H1 (cell line): ENCODE measurements around the gene NLGN4X. TPM values are rescaled to one million over a fixed set of nuclear protein-coding genes. Genes with fewer than 3 reads are reported as not detected.

Source experiments
- CBX8 ChIP-seq: fragments of 300-800, 300-1000 bp; sonication (generic); IDR thresholded peaks from 2 replicates; pipeline ENCODE4 v1.7.1; 2016; ENCODE audit warnings: low read depth, low read length, borderline replicate concordance
- CREB1 ChIP-seq: IDR thresholded peaks from 2 replicates; pipeline ENCODE4 v1.6.1; 2012; ENCODE audit warnings: inconsistent platforms
- POU5F1 ChIP-seq: IDR thresholded peaks from 2 replicates; pipeline ENCODE4 v1.6.1; 2011; ENCODE audit warnings: low read depth, mild to moderate bottlenecking, low read length, moderate library complexity
- SIRT6 ChIP-seq: IDR thresholded peaks from one replicate; pipeline ENCODE4 v1.7.1; 2012; ENCODE audit warnings: low read length, inconsistent platforms
- polyA plus RNA-seq, 7 experiments: library from polyadenylated mRNA; depleted of rRNA in 3 of 7; stranded (reverse) in 5 of 7; unstranded in 2 of 7; fragments of >200 nt in 5 of 7; fragments of 200-250 nt in 2 of 7; gene quantifications; 1 replicate in 5 of 7; 2 replicates in 1 of 7; 4 replicates in 1 of 7; pipeline versions ENCODE4 v1.2.1 to v1.2.3, GENCODE V29; 2011 to 2013; ENCODE audit warnings: missing spikeins in 2 of 7, mixed read lengths in 2 of 7
- total RNA-seq: library from RNA; stranded (reverse); fragmentation: NEBNext Ultra II Directional; extraction: Animal tissue kit (Norgen Biotek cat#: 25700); gene quantifications from 2 replicates; pipeline ENCODE4 v1.2.1, GENCODE V29; 2021
- TF ChIP-seq, protein P1 (sequence below): IDR thresholded peaks from 2 replicates; pipeline ENCODE4 v1.6.1; 2012; ENCODE audit warnings: low read length, inconsistent platforms
- TF ChIP-seq, protein P2 (sequence below): IDR thresholded peaks from 2 replicates; pipeline ENCODE4 v1.6.1; 2011; ENCODE audit warnings: low read length, improper control_type of control experiment

Gene NLGN4X
- total and polyA plus RNA-seq, 2 of the 8 experiments (the other 6 are each of a cell fraction or from before 2014, with no cell fraction given): 104 to 124 TPM

- TF ChIP-seq, protein P1, sequence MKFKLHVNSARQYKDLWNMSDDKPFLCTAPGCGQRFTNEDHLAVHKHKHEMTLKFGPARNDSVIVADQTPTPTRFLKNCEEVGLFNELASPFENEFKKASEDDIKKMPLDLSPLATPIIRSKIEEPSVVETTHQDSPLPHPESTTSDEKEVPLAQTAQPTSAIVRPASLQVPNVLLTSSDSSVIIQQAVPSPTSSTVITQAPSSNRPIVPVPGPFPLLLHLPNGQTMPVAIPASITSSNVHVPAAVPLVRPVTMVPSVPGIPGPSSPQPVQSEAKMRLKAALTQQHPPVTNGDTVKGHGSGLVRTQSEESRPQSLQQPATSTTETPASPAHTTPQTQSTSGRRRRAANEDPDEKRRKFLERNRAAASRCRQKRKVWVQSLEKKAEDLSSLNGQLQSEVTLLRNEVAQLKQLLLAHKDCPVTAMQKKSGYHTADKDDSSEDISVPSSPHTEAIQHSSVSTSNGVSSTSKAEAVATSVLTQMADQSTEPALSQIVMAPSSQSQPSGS: no peak
- no peak for TF ChIP-seq POU5F1
- no peak for TF ChIP-seq CREB1
- TF ChIP-seq, protein P2, sequence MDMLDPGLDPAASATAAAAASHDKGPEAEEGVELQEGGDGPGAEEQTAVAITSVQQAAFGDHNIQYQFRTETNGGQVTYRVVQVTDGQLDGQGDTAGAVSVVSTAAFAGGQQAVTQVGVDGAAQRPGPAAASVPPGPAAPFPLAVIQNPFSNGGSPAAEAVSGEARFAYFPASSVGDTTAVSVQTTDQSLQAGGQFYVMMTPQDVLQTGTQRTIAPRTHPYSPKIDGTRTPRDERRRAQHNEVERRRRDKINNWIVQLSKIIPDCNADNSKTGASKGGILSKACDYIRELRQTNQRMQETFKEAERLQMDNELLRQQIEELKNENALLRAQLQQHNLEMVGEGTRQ: no peak
- no peak for TF ChIP-seq SIRT6
- no peak for TF ChIP-seq CBX8
These were observed 154.1 kb downstream of the NLGN4X start (continued) for GRCh38 chrX:6074532-6074931.
